ENCODE measurements around the gene SMCR8.
"Not testable (repeated sequence)": the region's sequence is repeated elsewhere in the genome, so short reads cannot be mapped to it uniquely, and the experiment has no call there.

SMCR8 gene

DNA sequence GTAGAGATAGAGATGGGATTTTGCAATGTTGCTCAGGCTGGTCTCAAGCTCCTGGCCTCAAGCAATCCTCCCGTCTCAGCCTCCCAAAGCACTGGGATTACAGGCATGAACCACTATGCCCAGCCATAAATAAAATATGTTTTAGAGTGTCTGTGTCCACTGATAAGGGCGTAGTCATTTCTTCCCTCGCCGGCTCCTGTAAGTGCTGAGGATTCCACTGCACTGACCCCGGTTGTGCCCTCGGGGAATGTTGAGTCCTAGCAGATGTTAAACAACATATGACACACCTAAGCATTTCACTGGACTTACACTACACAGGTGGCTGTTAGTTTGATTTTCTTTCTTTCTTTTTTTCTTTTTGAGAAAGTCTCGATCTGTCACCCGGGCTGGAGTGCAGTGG is 53.9 kb downstream of the SMCR8 start:
- TF ChIP-seq, protein P1, sequence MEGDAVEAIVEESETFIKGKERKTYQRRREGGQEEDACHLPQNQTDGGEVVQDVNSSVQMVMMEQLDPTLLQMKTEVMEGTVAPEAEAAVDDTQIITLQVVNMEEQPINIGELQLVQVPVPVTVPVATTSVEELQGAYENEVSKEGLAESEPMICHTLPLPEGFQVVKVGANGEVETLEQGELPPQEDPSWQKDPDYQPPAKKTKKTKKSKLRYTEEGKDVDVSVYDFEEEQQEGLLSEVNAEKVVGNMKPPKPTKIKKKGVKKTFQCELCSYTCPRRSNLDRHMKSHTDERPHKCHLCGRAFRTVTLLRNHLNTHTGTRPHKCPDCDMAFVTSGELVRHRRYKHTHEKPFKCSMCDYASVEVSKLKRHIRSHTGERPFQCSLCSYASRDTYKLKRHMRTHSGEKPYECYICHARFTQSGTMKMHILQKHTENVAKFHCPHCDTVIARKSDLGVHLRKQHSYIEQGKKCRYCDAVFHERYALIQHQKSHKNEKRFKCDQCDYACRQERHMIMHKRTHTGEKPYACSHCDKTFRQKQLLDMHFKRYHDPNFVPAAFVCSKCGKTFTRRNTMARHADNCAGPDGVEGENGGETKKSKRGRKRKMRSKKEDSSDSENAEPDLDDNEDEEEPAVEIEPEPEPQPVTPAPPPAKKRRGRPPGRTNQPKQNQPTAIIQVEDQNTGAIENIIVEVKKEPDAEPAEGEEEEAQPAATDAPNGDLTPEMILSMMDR (conservative IDR thresholded peaks at IDR 0.05; ENCODE audit: control insufficient read depth, insufficient read depth, low read depth, low read length) = no peak
- H3K4me3 ChIP-seq (ENCODE audit: control insufficient read depth, low read depth, low read length) = no peak overlapping the region
- DNase-seq (ENCODE audit: low read depth) = no peak

DNA sequence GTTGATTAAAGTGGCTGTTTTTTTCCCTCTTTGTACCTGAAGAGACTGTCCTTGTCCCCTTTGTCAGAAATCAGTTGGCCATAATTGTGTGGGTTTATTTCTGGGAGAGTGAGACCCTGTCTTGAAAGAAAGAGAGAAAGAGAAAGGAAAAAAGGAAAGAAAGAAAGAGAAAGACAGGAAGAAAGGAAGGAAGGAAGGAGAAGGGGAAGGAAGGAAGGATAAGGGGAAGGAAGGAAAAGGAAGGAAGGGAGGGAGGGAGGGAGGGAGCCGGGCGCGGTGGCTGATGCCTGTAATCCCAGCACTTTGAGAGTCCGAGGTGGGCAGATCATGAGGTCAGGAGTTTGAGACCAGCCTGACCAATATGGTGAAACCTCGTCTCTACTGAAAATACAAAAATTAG is 55.7 kb downstream of the SMCR8 start:
- TF ChIP-seq, protein P1 (conservative IDR thresholded peaks at IDR 0.05; ENCODE audit: control insufficient read depth, insufficient read depth, low read depth, low read length) = no peak
- no peak overlapping the region for H3K4me3 ChIP-seq (ENCODE audit: control insufficient read depth, low read depth, low read length)
- no peak for DNase-seq (ENCODE audit: low read depth)

DNA sequence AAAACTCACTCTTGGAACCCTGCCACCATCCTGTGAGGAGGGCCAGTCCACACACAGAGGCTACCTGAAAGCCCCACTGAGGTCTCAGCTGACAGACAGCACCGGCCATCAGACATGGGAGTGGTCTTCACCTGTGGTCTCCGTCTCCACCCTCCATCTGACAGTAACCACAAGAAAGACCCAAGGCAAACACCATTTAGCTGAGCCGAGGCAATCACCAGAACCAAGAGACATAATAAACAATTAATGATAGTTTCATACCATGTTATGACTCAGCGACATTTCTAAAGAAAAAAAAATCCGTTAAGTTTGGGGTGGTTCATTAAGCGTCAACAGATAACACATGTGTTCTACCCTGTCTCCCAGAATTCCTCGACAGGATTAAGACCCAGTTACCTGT is 56.4 kb downstream of the SMCR8 start:
- H3K4me3 ChIP-seq (ENCODE audit: control insufficient read depth, low read depth, low read length) = no peak overlapping the region
- no peak for DNase-seq (ENCODE audit: low read depth)
- TF ChIP-seq, protein P1 (conservative IDR thresholded peaks at IDR 0.05; ENCODE audit: control insufficient read depth, insufficient read depth, low read depth, low read length) = no peak

DNA sequence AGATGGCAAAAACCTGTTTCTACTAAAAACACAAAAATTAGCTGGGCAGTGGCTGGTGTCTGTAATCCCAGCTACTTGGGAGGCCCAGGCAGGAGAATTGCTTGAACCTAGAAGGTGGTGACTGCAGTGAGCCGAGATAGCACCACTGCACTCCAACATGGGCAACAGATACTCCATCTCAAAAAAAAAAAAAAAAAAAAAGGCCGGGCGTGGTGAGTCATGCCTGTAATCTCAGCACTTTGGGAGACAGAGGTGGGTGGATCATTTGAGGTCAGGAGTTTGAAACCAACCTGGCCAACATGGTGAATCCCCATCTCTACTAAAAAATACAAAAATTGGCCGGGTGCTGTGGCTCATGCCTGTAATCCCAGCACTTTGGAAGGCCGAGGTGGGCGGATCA is 58.1 kb downstream of the SMCR8 start:
- not testable (repeated sequence) for DNase-seq (ENCODE audit: low read depth); H3K4me3 ChIP-seq (ENCODE audit: control insufficient read depth, low read depth, low read length)

DNA sequence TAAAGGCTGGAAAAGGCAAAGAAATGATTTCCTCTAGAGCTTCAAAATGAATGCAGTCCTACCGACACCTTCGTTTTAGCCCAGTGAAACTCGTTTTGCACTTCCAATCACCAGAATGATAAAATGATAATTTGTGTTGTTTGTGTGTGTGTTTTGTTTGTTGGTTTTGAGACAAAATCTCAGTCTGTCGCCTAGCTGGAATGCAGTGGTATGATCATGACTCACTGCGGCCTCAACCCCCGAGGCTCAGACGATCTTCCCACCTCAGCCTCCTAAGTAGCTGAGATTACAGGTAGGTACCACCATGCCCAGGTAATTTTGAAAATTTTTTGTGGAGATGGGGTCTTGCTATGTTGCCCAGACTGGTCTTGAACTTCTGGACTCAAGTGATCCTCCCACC is 59.1 kb downstream of the SMCR8 start:
- H3K4me3 ChIP-seq (ENCODE audit: control insufficient read depth, low read depth, low read length) = no peak overlapping the region
- DNase-seq (ENCODE audit: low read depth) = no peak
- TF ChIP-seq, protein P1 (conservative IDR thresholded peaks at IDR 0.05; ENCODE audit: control insufficient read depth, insufficient read depth, low read depth, low read length) = no peak

Data from fibroblast of mammary gland (primary cell).